Neuronal stem cell (in vitro differentiated cells): ENCODE measurements around the gene PHTF2.

Experiments used
- DNase-seq: peaks from one replicate; pipeline ENCODE4 v3.0.0-alpha.2; 2013; ENCODE audit warnings: low spot score
- H2AFZ ChIP-seq: one replicate; pipeline ENCODE4 v1.6.1; 2013; ENCODE audit warnings: mild to moderate bottlenecking, low read length, inconsistent platforms
- H2AK5ac ChIP-seq: 2 replicates; pipeline ENCODE4 v1.6.1; 2013; ENCODE audit warnings: low read depth, mild to moderate bottlenecking, inconsistent platforms, low read length, moderate library complexity, mixed read lengths
- H2BK120ac ChIP-seq: 2 replicates; pipeline ENCODE4 v1.6.1; 2013; ENCODE audit warnings: low read depth, mild to moderate bottlenecking, inconsistent platforms, low read length, moderate library complexity, mixed read lengths
- H2BK12ac ChIP-seq: one replicate; pipeline ENCODE4 v1.6.1; 2013; ENCODE audit warnings: low read length, inconsistent platforms
- H2BK15ac ChIP-seq: 2 replicates; pipeline ENCODE4 v1.6.1; 2013; ENCODE audit warnings: mild to moderate bottlenecking, low read length, inconsistent platforms, mixed read lengths
- H2BK5ac ChIP-seq: one replicate; pipeline ENCODE4 v1.6.1; 2013; ENCODE audit warnings: inconsistent platforms, mild to moderate bottlenecking, low read length, moderate library complexity
- H3K14ac ChIP-seq: one replicate; pipeline ENCODE4 v1.6.1; 2013; ENCODE audit warnings: low read length, inconsistent platforms
- H3K18ac ChIP-seq: 2 replicates; pipeline ENCODE4 v1.6.1; 2013; ENCODE audit warnings: low read length, inconsistent platforms
- H3K23ac ChIP-seq: 2 replicates; pipeline ENCODE4 v1.6.1; 2013; ENCODE audit warnings: low read depth, mild to moderate bottlenecking, mixed read lengths, low read length, inconsistent platforms; ENCODE audit not compliant: poor library complexity
- H3K27ac ChIP-seq: replicated peaks from 3 replicates; pipeline ENCODE4 v1.5.1; 2013; ENCODE audit warnings: low read length, inconsistent platforms
- H3K27me3 ChIP-seq, 3 experiments: 2 replicates each; pipeline ENCODE4 v1.6.1; 2013; ENCODE audit warnings: low read length in 3 of 3, mild to moderate bottlenecking in 2 of 3, inconsistent platforms in 1 of 3, low read depth in 1 of 3, mixed read lengths in 1 of 3, moderate library complexity in 1 of 3; ENCODE audit not compliant: control insufficient read depth in 3 of 3, insufficient read depth in 3 of 3
- H3K36me3 ChIP-seq, 2 donors: replicated peaks in 1 of 2; 2 replicates each; pipeline ENCODE4 v1.6.1; 2013; ENCODE audit warnings: low read length in 2 of 2; ENCODE audit not compliant: control insufficient read depth in 2 of 2, insufficient read depth in 2 of 2
- H3K4ac ChIP-seq: 2 replicates; pipeline ENCODE4 v1.6.1; 2013; ENCODE audit warnings: inconsistent platforms, mild to moderate bottlenecking, low read length, moderate library complexity
- H3K4me1 ChIP-seq, 2 donors: 1 replicate in 1 of 2; 2 replicates in 1 of 2; pipeline ENCODE4 v1.6.1; 2013; ENCODE audit warnings: low read length in 2 of 2, low read depth in 1 of 2; ENCODE audit not compliant: control insufficient read depth in 2 of 2, insufficient read depth in 1 of 2
- H3K4me2 ChIP-seq: one replicate; pipeline ENCODE4 v1.6.1; 2013; ENCODE audit warnings: mild to moderate bottlenecking, low read length, inconsistent platforms; ENCODE audit not compliant: insufficient read depth, poor library complexity, severe bottlenecking
- H3K4me3 ChIP-seq, 2 donors: 2 replicates each; pipeline ENCODE4 v1.5.1; 2013; ENCODE audit warnings: low read length in 2 of 2, mild to moderate bottlenecking in 2 of 2, inconsistent platforms in 1 of 2, moderate library complexity in 1 of 2
- H3K79me1 ChIP-seq: one replicate; pipeline ENCODE4 v1.6.1; 2013; ENCODE audit warnings: low read depth, mild to moderate bottlenecking, inconsistent platforms, low read length, moderate library complexity
- H3K9ac ChIP-seq: one replicate; pipeline ENCODE4 v1.6.1; 2013; ENCODE audit warnings: mild to moderate bottlenecking, low read depth, low read length, inconsistent platforms; ENCODE audit not compliant: poor library complexity
- H3K9me3 ChIP-seq, 2 donors: replicated peaks in 1 of 2; 2 replicates each; pipeline versions ENCODE3 to v1.6.1; 2013; ENCODE audit warnings: low read length in 2 of 2, mild to moderate bottlenecking in 2 of 2, inconsistent platforms in 1 of 2, low read depth in 1 of 2, mixed read lengths in 1 of 2, moderate library complexity in 1 of 2; ENCODE audit not compliant: control insufficient read depth in 2 of 2, insufficient read depth in 1 of 2
- H4K8ac ChIP-seq: one replicate; pipeline ENCODE4 v1.6.1; 2013; ENCODE audit warnings: low read depth, mild to moderate bottlenecking, inconsistent platforms, low read length, moderate library complexity
- H4K91ac ChIP-seq: one replicate; pipeline ENCODE4 v1.6.1; 2013; ENCODE audit warnings: low read length, low read depth, mild to moderate bottlenecking, inconsistent platforms; ENCODE audit not compliant: poor library complexity
- WGBS, 2 donors: extraction: QIAGEN DNeasy Blood & Tissue Kit; methylation state at CpG; one replicate each; pipeline ENCODE4 v1.1.7; 2013; ENCODE audit warnings: missing lambda C conversion rate in 2 of 2, mixed read lengths in 1 of 2; ENCODE audit not compliant: insufficient read length in 2 of 2, insufficient replicate concordance in 1 of 2; ENCODE audit errors: extremely low coverage in 2 of 2; 5-methylcytosine and 5-hydroxymethylcytosine counted together

Gene PHTF2

GRCh38 chr7:77846317-77847092, 47.9 kb downstream of the PHTF2 start:
- no peak overlapping the region for H3K23ac ChIP-seq
- H2BK15ac ChIP-seq = no peak overlapping the region
- H4K91ac ChIP-seq = no peak overlapping the region
- no peak overlapping the region for H3K4me2 ChIP-seq
- no peak overlapping the region for H3K18ac ChIP-seq
- no peak overlapping the region for H3K4me3 ChIP-seq
- H3K27me3 ChIP-seq = no peaks in the 10 kb centered on the region
- WGBS, 2 donors = no CpG with 5 or more reads among the region's 8 CpGs
- H2BK120ac ChIP-seq = no peak overlapping the region
- H3K79me1 ChIP-seq = no peaks in the 10 kb centered on the region
- peaks cover 0 to 2% of the 10 kb centered on the region in 2 donors for H3K36me3 ChIP-seq
- H2BK12ac ChIP-seq = no peak overlapping the region
- no peak overlapping the region for H2AFZ ChIP-seq
- H2BK5ac ChIP-seq = no peak overlapping the region
- H3K27ac ChIP-seq = no peak overlapping the region
- H3K9me3 ChIP-seq = no peaks in the 10 kb centered on the region
- no peak overlapping the region for H3K14ac ChIP-seq
- H4K8ac ChIP-seq = no peak overlapping the region
- no peak overlapping the region for H3K4ac ChIP-seq
- H3K4me1 ChIP-seq = no peaks in the 10 kb centered on the region
- H2AK5ac ChIP-seq = no peak overlapping the region
- no peak for DNase-seq
- H3K9ac ChIP-seq = no peak overlapping the region

- no peak overlapping the region for H2AFZ ChIP-seq
- WGBS, 2 donors = no CpG with 5 or more reads among the region's 7 CpGs
- H3K14ac ChIP-seq = no peak overlapping the region
- no peak overlapping the region for H3K4me3 ChIP-seq
- H2BK12ac ChIP-seq = no peak overlapping the region
- H2BK15ac ChIP-seq = no peak overlapping the region
- H3K79me1 ChIP-seq = peaks cover 2% of the 10 kb centered on the region
- H4K8ac ChIP-seq = no peak overlapping the region
- H3K18ac ChIP-seq = no peak overlapping the region
- no peak overlapping the region for H2BK5ac ChIP-seq
- H2AK5ac ChIP-seq = no peak overlapping the region
- no peak for DNase-seq
- H3K27ac ChIP-seq = no peak overlapping the region
- H3K9ac ChIP-seq = no peak overlapping the region
- H3K27me3 ChIP-seq = no peaks in the 10 kb centered on the region
- no peak overlapping the region for H4K91ac ChIP-seq
- no peaks in the 10 kb centered on the region for H3K9me3 ChIP-seq
- no peaks in the 10 kb centered on the region for H3K4me1 ChIP-seq
- no peak overlapping the region for H3K23ac ChIP-seq
- no peak overlapping the region for H2BK120ac ChIP-seq
- H3K4ac ChIP-seq = no peak overlapping the region
- H3K4me2 ChIP-seq = no peak overlapping the region
- H3K36me3 ChIP-seq = peaks cover 0 to 12% of the 10 kb centered on the region in 2 donors
Measured at GRCh38 chr7:77855371-77856083, 57.0 kb downstream of the PHTF2 start.

- Histone ChIP-seq H2AFZ (no peak overlapping the region), H3K14ac (no peak overlapping the region), H4K91ac (no peak overlapping the region), H2BK15ac (no peak overlapping the region), H3K4me3 (no peak overlapping the region), H2AK5ac (no peak overlapping the region), H2BK5ac (no peak overlapping the region), H3K9ac (no peak overlapping the region), H4K8ac (no peak overlapping the region), H3K9me3 (no peaks in the 10 kb centered on the region), H3K4me1 (no peaks in the 10 kb centered on the region), H2BK12ac (no peak overlapping the region), H3K27me3 (no peaks in the 10 kb centered on the region), H3K27ac (no peak overlapping the region), H3K18ac (no peak overlapping the region), H2BK120ac (no peak overlapping the region), H3K4ac (no peak overlapping the region), H3K79me1 (peaks cover 2% of the 10 kb centered on the region), H3K23ac (no peak overlapping the region), H3K4me2 (no peak overlapping the region), H3K36me3 (peaks cover 0 to 12% of the 10 kb centered on the region in 2 donors)
- no peak for DNase-seq
- WGBS, 2 donors = no CpG with 5 or more reads among the region's 2 CpGs
Measured at GRCh38 chr7:77858278-77858677, 59.7 kb downstream of the PHTF2 start.

- no peaks in the 10 kb centered on the region for H3K27me3 ChIP-seq
- H3K14ac ChIP-seq = no peak overlapping the region
- H2BK12ac ChIP-seq = no peak overlapping the region
- no peak overlapping the region for H3K23ac ChIP-seq
- no peak overlapping the region for H3K18ac ChIP-seq
- no peak overlapping the region for H3K4ac ChIP-seq
- no peak overlapping the region for H3K27ac ChIP-seq
- H2BK15ac ChIP-seq = no peak overlapping the region
- H3K9ac ChIP-seq = no peak overlapping the region
- H4K8ac ChIP-seq = no peak overlapping the region
- H3K79me1 ChIP-seq = peaks cover 2% of the 10 kb centered on the region
- H3K4me2 ChIP-seq = no peak overlapping the region
- DNase-seq = no peak
- no peak overlapping the region for H2AFZ ChIP-seq
- no peaks in the 10 kb centered on the region for H3K9me3 ChIP-seq
- H2BK5ac ChIP-seq = no peak overlapping the region
- H3K36me3 ChIP-seq = peaks cover 0 to 12% of the 10 kb centered on the region in 2 donors
- no peak overlapping the region for H4K91ac ChIP-seq
- no peak overlapping the region for H2AK5ac ChIP-seq
- no peak overlapping the region for H2BK120ac ChIP-seq
- no peak overlapping the region for H3K4me3 ChIP-seq
- no CpG with 5 or more reads among the region's 7 CpGs for WGBS, 2 donors
- no peaks in the 10 kb centered on the region for H3K4me1 ChIP-seq
Measured at GRCh38 chr7:77859343-77859742, 60.8 kb downstream of the PHTF2 start.
